GM21786 (cell line): ENCODE data around the gene PRR35.

Experiments
- ATAC-seq: cut with Tn5 transposase; IDR thresholded peaks from one replicate; pipeline ENCODE4 v1.9.1; 2021; ENCODE audit not compliant: unreplicated experiment

The PRR35 gene

DNA sequence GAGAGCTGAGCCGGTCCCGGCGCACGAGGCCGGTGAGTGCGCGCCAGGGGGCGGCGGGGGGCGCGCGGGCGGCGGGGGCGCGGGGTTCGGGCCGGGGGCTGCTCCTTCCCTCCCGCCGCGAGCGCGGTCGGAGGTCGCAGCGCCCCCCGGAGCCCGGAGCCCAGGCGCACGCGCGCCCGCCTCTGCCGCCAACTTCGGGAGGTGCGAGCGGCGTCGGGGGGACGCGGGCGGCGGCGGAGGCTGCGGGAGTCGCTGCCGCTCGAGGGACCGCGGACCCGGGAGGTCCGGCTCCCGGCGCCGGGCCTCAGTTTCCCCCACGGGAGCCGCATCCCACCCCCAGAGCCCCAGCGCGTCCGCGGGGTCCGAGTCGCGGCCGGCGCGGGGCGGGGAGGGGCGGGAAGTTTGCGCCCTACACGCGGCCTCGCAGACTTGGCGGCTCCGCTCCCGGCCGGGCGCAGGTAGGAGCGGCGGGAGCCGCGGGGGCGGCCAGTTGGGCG lies at the start of gene PRR35:
Gene PRR35 (plus strand): TSS at position 191 of the 497 bp plus-strand sequence. CDS start 2,901 bp downstream, outside the sequence.
- no peak for ATAC-seq

- ATAC-seq: no peak
These were observed 47.4 kb upstream of the PRR35 start for GRCh38 chr16:512802-513201.

DNA sequence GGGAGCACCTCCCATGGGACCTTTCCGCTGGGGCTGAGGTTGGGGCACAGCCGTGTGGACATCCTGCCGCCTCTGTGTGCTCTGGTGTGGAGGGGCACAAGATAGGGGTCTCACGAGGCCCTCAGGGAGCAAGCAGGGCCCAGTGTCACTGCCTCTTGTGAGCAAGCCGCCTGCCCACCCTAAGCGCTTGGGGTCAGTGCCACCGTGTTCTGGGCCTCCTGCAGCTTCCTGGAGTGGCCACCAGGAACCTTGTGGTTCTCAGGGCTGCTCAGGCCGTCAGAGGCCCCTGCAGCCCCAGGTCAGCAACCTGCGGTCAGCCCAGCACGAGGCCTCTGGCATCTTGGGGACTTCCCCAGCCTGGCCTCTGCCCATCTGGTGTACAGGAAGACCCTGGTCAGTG lies 46.2 kb upstream of the PRR35 start:
- ATAC-seq: no peak

DNA sequence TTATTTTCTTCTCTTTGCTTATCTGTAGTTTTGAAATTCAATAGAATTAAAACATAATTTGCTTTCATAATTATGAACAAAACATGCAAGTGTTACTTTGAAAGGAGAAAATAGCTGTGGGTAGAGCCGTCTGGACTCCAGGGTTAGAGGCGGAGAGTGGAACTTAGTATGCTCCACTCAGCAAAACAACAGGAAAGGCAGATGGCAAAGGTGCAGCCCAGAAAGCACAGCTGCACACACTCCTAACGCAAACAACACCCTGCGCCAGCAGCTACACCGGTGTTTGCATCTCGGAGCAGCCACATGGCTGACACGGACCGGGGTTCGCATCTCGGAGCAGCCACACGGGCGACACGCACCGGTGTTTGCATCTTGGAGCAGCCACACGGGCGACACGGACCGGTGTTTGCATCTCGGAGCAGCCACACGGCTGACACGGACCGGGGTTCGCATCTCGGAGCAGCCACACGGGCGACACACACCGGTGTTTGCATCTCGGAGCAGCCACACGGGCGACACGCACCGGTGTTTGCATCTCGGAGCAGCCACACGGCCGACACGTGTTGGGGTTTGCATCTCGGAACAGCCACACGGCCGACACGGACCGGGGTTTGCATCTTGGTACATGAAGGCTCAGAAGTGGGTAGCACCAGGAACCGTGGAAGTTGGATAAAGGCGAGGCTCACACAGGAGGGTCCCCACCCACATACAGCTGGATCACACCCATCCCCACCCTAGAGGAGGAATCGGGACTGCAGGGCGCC lies 44.8 kb upstream of the PRR35 start:
- ATAC-seq: no peak

GRCh38 chr16:515939-516226 lies 44.3 kb upstream of the PRR35 start:
- no peak for ATAC-seq

GRCh38 chr16:516301-516700 lies 43.9 kb upstream of the PRR35 start:
- no peak for ATAC-seq

DNA sequence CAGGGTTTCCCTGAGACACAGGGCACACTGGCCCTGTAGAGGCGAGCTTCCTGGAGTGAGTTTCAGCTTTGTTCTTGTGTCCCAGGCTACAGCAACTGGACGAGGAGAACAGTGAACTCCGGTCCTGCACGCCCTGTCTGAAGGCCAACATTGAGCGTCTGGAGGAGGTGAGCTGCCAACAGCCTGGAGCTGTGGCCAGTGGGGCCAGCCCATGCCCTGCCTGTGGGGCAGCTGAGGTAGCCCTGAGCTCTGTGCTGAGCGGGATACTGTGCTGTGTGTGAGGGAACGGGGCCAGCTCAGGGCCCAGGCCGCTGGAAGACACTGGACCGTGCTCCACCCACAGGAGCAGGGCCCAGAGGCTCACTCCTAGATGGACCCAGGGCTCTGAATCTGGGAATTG lies 41.3 kb upstream of the PRR35 start:
- no peak for ATAC-seq

DNA sequence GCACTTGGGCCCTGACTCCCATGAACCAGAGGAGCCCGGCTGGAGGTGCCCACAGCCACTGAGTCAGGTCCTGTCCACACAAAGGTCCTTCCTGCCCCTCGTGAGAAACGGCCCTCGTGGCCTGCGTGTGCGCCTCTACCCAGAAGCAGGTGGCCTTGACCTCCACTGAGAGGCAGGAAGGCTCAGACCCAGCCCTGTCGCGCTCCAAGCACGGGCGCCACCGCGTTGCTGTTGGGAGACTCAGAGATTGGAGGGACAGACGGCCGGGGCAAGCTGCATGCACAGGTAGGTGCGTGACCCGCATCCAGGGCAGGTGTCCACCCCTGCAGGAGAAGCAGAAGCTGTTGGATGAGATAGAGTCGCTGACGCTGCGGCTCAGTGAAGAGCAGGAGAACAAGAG lies 40.8 kb upstream of the PRR35 start:
- ATAC-seq: no peak

DNA sequence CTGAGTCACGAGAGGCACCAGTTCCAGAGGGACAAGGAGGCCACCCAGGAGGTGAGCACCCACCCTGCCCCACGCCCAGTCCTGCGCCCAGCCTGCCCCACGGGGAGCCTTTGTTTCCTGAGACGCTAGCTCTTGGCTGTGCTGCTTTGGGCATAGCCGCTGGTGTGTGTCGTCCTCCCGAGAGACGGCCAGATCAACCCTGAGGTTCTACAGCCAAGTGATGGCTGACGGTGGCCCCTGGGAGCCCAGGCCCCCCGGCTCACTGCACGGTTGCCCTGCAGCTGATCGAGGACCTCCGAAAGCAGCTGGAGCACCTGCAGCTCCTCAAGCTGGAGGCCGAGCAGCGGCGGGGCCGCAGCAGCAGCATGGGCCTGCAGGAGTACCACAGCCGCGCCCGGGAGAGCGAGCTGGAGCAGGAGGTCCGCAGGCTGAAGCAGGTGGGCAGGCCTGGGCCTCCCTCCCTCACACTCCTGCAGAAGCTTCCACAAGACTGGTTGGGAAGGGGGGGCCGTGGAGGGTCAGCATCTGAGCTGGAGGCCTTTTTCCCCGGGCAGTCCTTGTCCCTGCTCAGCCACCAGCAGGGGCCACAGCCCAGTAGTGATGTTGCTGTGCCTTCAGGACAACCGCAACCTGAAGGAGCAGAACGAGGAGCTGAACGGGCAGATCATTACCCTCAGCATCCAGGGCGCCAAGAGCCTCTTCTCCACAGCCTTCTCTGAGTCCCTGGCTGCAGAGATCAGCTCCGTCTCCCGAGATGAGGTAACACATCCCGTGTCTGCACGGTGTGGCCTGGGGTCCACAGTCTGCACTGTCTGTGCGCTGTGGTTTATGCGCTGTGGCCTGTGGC lies 40.1 kb upstream of the PRR35 start:
- ATAC-seq: no peak

GRCh38 chr16:520847-521246 lies 39.3 kb upstream of the PRR35 start:
- no peak for ATAC-seq

DNA sequence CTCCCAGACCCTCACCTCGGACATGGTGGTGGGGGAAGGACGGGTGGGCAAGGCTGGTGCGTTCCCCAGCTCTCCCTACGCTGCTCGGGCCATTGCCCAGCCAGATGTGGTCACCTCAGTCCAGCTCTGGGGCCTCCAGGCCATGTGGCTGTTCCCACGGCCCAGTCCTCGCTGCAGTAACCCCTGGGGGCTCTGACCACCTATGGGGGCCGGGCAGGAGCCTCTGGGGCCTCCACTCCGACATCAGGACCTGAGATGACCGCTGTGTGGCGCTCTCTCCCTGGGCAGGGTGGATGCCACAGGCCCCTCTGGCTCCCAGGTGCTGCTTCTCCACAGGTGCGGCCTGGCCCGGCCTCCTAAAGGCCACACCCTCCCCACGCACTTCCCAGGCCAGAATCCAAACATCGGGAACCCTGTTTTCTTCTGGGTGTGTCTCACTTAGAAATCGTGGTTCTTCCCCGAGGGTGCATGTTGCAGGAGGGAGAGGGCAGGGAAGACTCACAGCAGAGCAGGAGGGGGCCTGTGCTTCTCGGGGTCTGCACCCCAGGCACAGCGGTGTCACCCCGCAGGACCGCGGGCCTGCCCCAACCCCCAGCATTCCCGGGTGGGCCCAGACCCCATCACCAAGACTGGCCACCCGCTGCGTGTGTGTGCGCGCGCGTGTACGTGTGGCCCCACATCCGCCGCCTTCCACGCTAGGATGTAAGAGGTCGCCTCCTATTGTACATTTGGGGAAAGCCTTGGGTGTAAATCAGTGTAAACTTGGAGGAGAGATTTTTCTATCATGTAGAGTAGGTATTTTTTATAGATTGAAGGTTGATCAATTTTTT lies 38.6 kb upstream of the PRR35 start:
- ATAC-seq: no peak

DNA sequence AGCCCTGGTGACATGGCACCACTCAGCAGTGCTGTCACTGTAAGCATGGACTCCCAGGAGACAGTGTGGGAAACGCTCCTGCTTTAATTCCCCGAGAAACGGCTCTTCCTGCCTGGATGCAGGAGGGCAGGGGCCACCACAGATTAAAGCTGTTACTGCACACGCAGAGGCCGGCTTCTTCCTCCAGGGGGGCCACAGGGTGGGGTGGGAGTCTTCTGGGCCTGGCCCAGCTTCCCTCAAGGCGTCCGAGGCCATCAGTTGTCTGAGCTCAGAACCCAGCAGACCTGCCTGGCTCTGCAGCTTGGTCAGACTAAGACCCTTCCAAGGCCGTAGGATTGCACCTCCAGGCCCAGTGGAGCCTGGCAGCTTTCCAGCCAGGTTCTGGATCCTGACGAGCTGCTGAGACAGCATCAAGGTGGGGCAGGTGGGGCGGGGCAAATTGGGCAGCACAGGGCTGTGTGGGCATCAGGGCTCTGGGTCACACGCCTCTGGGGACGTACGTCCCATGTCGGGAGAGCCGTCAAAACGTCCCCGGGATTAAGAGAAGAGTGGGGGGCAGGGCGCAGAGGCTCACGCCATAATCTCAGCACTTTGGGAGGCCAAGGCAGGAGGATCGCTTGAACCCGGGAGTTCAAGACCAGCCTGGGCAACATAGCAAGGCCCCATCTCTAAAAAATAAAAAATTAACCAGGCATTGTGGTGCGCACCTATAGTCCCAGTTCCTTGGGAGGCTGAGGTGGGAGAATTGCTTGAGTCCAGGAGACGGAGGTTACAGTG lies 37.7 kb upstream of the PRR35 start:
- no peak for ATAC-seq

- ATAC-seq: no peak
These were observed 37.0 kb upstream of the PRR35 start for GRCh38 chr16:523097-523741.

DNA sequence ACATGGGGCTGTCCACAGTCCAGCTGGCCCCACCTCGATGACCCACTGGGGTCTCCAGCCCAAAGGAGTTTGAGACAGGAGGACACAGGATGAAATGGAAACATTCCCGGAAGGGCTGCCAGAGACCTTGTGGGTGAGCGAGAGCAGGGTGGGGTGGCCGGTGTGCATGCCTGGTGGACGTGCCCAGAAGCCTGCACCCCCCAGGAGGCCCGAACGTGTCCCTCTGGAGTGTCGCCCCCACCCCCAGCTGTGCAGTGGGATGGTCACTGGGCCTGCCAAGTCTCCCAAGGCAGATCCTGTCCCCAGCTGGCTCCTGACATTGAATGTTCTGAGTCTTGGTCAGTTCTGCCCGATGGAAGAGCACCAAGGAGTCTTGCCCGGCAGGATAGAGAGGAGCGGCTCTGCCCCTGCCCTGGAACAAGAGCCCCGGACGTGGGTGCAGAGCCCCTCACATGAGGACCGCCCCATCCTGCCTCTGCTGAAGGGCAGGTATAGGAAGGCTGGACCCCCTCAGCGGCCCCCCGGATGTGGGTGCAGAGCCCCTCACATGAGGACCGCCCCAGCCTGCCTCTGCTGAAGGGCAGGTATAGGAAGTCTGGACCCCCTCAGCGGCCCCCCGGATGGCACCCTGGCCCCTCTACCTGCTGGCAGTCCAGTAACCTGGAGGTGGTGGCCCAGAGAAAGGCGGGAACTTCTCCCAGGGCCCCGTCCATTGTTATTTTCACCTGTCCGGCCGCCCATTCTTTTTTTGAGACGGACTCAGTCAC lies 35.7 kb upstream of the PRR35 start:
- no peak for ATAC-seq

- no peak for ATAC-seq
These were observed 35.1 kb upstream of the PRR35 start for GRCh38 chr16:525123-525519.

- ATAC-seq: no peak
These were observed 34.5 kb upstream of the PRR35 start for GRCh38 chr16:525520-526180.

DNA sequence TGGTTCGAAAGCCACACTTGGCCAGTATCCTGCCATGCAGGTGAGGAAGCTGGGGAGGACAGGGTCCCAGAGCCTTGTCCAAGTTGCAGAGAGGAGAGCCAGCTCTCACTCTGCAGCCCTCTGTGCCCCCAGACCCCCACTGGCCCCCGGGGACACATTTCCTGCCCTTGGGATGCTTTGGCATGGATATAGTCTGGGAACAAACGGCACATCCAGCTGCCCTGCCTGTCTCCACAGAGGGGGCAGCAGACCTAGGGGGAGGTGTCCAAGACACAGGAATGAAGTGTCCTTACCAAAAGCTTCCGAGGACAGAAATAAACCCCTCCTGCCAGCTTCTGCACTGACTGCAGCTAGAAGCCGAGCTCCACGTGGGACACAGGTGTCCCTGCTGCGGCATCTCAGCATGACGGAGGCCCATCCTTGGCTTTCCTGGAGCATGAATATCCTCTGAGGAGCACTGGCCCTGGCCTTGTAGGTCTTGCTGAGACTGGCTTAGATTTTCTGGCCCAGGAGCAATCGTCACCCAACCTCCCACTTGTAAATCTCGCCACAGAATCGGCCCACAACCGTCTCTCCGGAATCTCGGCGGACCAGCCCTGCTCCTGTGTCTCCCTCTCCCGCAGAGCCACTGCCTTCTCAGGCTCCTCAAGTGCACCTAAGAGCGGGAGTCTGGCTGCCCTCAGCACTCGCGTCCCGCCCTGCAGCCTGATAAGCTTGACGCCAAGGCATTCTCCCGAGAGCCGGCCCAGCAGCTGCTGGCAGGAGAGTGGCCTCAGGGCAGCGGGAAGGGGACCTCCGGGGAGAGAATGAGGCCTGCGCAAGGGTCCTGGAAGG lies 33.8 kb upstream of the PRR35 start:
- peak; percentile 8 for ATAC-seq
